Loucy (cell line): ENCODE measurements around the gene TFPT.

Source experiments
- H2AFZ ChIP-seq: fragments of 200-600 bp; sonication (generic); 2 replicates; pipeline ENCODE4 v1.6.0; 2016; ENCODE audit warnings: antibody characterized with exemption, mild to moderate bottlenecking, low read length, moderate library complexity
- H3F3A ChIP-seq: fragments of 200-600 bp; 2 replicates; pipeline ENCODE4 v1.6.0; 2016; ENCODE audit warnings: antibody characterized with exemption, low read depth, mild to moderate bottlenecking
- H3K27me3 ChIP-seq: fragments of 200-600 bp; sonication (generic); 2 replicates; pipeline ENCODE4 v1.6.1; 2014; ENCODE audit warnings: low read length, mild to moderate bottlenecking; ENCODE audit not compliant: insufficient read depth, poor library complexity, severe bottlenecking
- H3K36me3 ChIP-seq: fragments of 200-600 bp; sonication (generic); 2 replicates; pipeline ENCODE4 v1.6.1; 2016; ENCODE audit warnings: low read length; ENCODE audit not compliant: insufficient read depth
- H3K4me1 ChIP-seq: fragments of 200-600 bp; sonication (generic); 2 replicates; pipeline ENCODE4 v1.5.1; 2014; ENCODE audit warnings: low read length, mild to moderate bottlenecking; ENCODE audit not compliant: insufficient read depth, poor library complexity, severe bottlenecking
- H3K4me2 ChIP-seq: fragments of 200-600 bp; sonication (generic); 2 replicates; pipeline ENCODE4 v1.6.0; 2014; ENCODE audit warnings: antibody characterized with exemption, low read length, low read depth, mild to moderate bottlenecking; ENCODE audit not compliant: poor library complexity, severe bottlenecking
- H3K4me3 ChIP-seq: fragments of 200-600 bp; sonication (generic); 2 replicates; pipeline ENCODE4 v1.5.1; 2014; ENCODE audit warnings: low read length, mild to moderate bottlenecking, mixed read lengths; ENCODE audit not compliant: poor library complexity, severe bottlenecking
- H3K79me2 ChIP-seq: fragments of 200-600 bp; sonication (generic); 2 replicates; pipeline ENCODE4 v1.6.1; 2014; ENCODE audit warnings: low read length; ENCODE audit not compliant: insufficient read depth
- H3K9ac ChIP-seq: fragments of 200-600 bp; sonication (generic); 2 replicates; pipeline ENCODE4 v1.6.0; 2014; ENCODE audit warnings: mild to moderate bottlenecking, low read depth, low read length, moderate library complexity; ENCODE audit not compliant: poor library complexity, severe bottlenecking
- H3K9me2 ChIP-seq: fragments of 200-600 bp; sonication (generic); replicated peaks from 2 replicates; pipeline ENCODE4 v1.6.1; 2016; ENCODE audit warnings: low read depth, low read length, mixed read lengths
- H3K9me3 ChIP-seq: fragments of 200-600 bp; sonication (generic); 2 replicates; pipeline ENCODE4 v1.6.1; 2014; ENCODE audit warnings: mild to moderate bottlenecking, antibody characterized with exemption, low read length, low read depth; ENCODE audit not compliant: insufficient read depth
- H4K20me1 ChIP-seq: fragments of 200-600 bp; sonication (generic); 2 replicates; pipeline ENCODE4 v1.6.0; 2014; ENCODE audit warnings: antibody characterized with exemption, low read length, mild to moderate bottlenecking; ENCODE audit not compliant: insufficient read depth, poor library complexity, severe bottlenecking
- EZH2phosphoT487 ChIP-seq: fragments of 200-600 bp; IDR thresholded peaks from 2 replicates; pipeline ENCODE4 v1.6.1; 2018; ENCODE audit warnings: antibody characterized with exemption, mild to moderate bottlenecking, moderate library complexity, borderline replicate concordance
- TF ChIP-seq, protein P1 (sequence below): fragments of 200-600 bp; sonication (generic); conservative IDR thresholded peaks from 2 replicates; pipeline ENCODE4 v1.5.1; 2014; ENCODE audit warnings: mild to moderate bottlenecking, antibody characterized with exemption, low read length

Gene TFPT

GRCh38 chr19:54081032-54081431 is 34.4 kb downstream of the TFPT start, which contains the start of gene TARM1:
TSS of gene TARM1 (minus strand) at chr19:54081365. CDS start at chr19:54081340, 25 bp downstream.
- no peaks in the 10 kb centered on the region for H3K27me3 ChIP-seq
- 0 out of 2 replicates have a peak, but pooled peaks cover 4% of the 10 kb centered on the region for H3K9me3 ChIP-seq
- H4K20me1 ChIP-seq = no peaks in the 10 kb centered on the region
- H3K4me3 ChIP-seq = no peak within 1 kb of the TSS
- H3K4me1 ChIP-seq = no peaks in the 10 kb centered on the region
- no peaks in the 10 kb centered on the region for H3F3A ChIP-seq
- H3K36me3 ChIP-seq = no peaks in the 10 kb centered on the region
- no peaks in the 10 kb centered on the region for H3K79me2 ChIP-seq
- no peak within 1 kb of the TSS for H2AFZ ChIP-seq
- no peak for TF ChIP-seq EZH2phosphoT487
- TF ChIP-seq, protein P1, sequence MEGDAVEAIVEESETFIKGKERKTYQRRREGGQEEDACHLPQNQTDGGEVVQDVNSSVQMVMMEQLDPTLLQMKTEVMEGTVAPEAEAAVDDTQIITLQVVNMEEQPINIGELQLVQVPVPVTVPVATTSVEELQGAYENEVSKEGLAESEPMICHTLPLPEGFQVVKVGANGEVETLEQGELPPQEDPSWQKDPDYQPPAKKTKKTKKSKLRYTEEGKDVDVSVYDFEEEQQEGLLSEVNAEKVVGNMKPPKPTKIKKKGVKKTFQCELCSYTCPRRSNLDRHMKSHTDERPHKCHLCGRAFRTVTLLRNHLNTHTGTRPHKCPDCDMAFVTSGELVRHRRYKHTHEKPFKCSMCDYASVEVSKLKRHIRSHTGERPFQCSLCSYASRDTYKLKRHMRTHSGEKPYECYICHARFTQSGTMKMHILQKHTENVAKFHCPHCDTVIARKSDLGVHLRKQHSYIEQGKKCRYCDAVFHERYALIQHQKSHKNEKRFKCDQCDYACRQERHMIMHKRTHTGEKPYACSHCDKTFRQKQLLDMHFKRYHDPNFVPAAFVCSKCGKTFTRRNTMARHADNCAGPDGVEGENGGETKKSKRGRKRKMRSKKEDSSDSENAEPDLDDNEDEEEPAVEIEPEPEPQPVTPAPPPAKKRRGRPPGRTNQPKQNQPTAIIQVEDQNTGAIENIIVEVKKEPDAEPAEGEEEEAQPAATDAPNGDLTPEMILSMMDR = no peak
- no peaks in the 10 kb centered on the region for H3K9me2 ChIP-seq
- no peak within 1 kb of the TSS for H3K9ac ChIP-seq
- H3K4me2 ChIP-seq = no peak within 1 kb of the TSS

GRCh38 chr19:54077334-54077733 is 38.1 kb downstream of the TFPT start:
- Histone ChIP-seq H3K9ac (no peak overlapping the region), H3K27me3 (no peaks in the 10 kb centered on the region), H3K9me3 (0 out of 2 replicates have a peak, but pooled peaks cover 4% of the 10 kb centered on the region), H3F3A (no peaks in the 10 kb centered on the region), H2AFZ (no peak overlapping the region), H4K20me1 (no peaks in the 10 kb centered on the region), H3K4me1 (no peaks in the 10 kb centered on the region), H3K4me3 (no peak overlapping the region), H3K36me3 (no peaks in the 10 kb centered on the region), H3K4me2 (no peak overlapping the region), H3K79me2 (no peaks in the 10 kb centered on the region), H3K9me2 (no peaks in the 10 kb centered on the region)
- no peak for TF ChIP-seq EZH2phosphoT487
- TF ChIP-seq, protein P1 = no peak

GRCh38 chr19:54074851-54075250 is 40.6 kb downstream of the TFPT start:
- TF ChIP-seq, protein P1 = no peak
- no peak for TF ChIP-seq EZH2phosphoT487
- Histone ChIP-seq H3K79me2 (no peaks in the 10 kb centered on the region), H3K4me3 (no peak overlapping the region), H3K27me3 (no peaks in the 10 kb centered on the region), H2AFZ (no peak overlapping the region), H4K20me1 (no peaks in the 10 kb centered on the region), H3K9me2 (no peaks in the 10 kb centered on the region), H3K4me2 (no peak overlapping the region), H3F3A (no peaks in the 10 kb centered on the region), H3K36me3 (no peaks in the 10 kb centered on the region), H3K9me3 (no peaks in the 10 kb centered on the region), H3K9ac (no peak overlapping the region), H3K4me1 (no peaks in the 10 kb centered on the region)
